Fibroblast of peridontal ligament (primary cell): ENCODE data around the gene ARHGAP23.
A peak's percentile ranks its signal among the peaks of the same experiment; 100 is the strongest.

Experiments
- DNase-seq: peaks from one replicate; pipeline ENCODE4 v3.0.0-alpha.2; 2010; ENCODE audit errors: extremely low read depth

Gene ARHGAP23, protein sequence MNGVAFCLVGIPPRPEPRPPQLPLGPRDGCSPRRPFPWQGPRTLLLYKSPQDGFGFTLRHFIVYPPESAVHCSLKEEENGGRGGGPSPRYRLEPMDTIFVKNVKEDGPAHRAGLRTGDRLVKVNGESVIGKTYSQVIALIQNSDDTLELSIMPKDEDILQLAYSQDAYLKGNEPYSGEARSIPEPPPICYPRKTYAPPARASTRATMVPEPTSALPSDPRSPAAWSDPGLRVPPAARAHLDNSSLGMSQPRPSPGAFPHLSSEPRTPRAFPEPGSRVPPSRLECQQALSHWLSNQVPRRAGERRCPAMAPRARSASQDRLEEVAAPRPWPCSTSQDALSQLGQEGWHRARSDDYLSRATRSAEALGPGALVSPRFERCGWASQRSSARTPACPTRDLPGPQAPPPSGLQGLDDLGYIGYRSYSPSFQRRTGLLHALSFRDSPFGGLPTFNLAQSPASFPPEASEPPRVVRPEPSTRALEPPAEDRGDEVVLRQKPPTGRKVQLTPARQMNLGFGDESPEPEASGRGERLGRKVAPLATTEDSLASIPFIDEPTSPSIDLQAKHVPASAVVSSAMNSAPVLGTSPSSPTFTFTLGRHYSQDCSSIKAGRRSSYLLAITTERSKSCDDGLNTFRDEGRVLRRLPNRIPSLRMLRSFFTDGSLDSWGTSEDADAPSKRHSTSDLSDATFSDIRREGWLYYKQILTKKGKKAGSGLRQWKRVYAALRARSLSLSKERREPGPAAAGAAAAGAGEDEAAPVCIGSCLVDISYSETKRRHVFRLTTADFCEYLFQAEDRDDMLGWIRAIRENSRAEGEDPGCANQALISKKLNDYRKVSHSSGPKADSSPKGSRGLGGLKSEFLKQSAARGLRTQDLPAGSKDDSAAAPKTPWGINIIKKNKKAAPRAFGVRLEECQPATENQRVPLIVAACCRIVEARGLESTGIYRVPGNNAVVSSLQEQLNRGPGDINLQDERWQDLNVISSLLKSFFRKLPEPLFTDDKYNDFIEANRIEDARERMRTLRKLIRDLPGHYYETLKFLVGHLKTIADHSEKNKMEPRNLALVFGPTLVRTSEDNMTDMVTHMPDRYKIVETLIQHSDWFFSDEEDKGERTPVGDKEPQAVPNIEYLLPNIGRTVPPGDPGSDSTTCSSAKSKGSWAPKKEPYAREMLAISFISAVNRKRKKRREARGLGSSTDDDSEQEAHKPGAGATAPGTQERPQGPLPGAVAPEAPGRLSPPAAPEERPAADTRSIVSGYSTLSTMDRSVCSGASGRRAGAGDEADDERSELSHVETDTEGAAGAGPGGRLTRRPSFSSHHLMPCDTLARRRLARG (N-terminal part only)

DNA sequence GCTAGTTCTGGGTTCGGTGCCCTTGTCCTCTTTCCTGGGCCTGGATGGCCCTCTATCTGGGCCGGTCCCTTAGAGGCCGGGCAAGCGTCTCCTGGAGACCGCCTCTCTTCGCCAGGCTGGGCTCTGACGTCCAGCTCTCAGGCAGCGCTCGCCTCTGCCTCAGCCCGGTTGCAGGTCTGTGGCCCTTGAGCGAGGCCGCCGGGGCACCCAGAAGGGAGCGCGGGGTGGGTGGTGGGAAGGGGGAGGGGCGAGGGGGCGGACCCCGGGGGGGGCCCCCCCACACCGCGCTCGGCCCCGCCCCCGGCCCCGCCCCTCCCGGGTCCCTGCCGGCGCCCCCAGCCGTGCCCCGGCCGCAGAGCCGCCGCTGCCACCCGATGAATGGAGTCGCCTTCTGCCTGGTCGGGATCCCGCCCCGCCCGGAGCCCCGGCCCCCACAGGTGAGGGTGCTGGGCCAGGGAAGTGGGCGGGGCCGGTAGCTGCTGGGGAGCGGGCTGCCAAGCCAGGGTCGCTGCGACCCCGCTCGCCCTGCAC, at the start of gene ARHGAP23:
TSS of gene ARHGAP23 (plus strand) at position 353 of the 531 bp plus-strand sequence. CDS start at position 375, 22 bp downstream.
- DNase-seq, result peak; percentile 68

DNA sequence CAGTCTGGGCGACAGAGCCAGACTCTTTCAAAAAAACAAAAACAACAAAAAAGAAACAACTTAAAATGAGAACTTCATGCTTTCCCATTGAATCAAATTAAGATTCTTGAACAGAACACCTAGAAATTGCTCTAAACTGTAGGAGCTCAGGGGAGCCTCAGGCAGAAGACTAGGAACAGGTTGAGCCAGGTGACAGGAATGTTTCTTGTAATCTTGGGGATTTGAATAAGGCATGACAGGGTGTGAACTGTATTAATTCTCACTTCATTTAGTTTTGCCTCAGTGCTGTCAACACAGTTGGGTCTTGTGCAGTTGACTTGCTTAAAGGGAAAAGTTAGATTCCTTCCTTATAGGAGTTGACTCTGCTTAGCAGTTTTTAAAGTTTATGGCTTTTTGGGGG, 48.8 kb upstream of the ARHGAP23 start:
- DNase-seq, result no peak

DNA sequence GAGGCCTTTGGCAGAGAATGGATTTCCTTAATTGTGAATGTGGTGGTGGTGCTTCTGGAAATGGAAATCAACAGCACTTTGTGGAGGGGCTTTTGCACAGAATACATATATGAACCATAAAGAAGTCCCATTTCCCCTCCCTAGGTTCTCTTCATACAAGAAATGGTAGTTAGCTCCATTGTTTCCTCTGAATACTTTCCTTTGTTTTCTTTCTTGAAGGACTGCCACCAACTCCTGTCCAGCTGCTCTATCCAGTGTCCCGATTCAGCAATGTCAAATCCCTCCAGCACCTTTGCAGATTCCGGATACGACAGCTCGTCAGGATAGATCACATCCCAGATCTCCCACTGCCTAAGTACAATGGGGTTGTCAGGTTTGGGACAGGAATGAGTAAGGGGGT, 33.2 kb upstream of the ARHGAP23 start:
- DNase-seq, result no peak

DNA sequence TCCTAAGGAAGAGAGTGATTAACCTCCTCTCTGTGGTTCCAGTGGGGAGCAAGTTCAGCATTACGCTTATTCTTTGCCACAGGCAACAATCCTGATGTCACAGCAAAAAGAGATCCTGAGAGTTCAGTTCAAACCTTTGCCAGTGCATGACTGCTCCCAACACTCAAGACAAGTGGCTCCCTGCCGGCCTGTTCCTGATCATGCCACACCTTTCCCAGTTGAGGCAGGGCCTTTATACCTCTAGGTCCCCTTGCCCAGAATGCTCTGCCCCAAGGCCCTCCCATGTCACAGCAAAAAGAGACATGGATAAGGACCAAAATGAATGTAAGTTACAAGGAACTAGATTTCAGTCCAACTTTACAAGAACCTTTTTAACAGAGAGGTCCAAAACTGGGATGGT, 31.0 kb upstream of the ARHGAP23 start:
- no peak for DNase-seq

DNA sequence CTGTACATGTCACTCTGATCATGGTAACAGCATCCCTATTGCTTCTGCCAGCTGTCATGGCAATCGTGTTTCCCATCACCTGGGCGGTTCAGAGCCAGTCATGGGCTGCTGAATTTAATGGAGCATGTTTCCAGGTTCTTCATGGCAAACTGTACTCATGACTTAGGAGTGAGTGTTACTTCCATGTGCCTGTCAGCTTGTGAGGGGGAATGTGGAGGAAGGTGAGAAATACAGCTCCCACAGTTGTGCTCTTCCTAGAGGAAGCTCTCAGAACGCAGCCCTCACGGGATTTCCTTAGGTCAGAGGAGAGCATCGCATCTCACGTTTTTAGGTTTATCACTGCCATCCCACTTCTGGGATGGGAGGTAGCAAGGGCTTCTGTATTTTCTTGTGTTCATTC, 28.0 kb upstream of the ARHGAP23 start:
- no peak for DNase-seq

DNA sequence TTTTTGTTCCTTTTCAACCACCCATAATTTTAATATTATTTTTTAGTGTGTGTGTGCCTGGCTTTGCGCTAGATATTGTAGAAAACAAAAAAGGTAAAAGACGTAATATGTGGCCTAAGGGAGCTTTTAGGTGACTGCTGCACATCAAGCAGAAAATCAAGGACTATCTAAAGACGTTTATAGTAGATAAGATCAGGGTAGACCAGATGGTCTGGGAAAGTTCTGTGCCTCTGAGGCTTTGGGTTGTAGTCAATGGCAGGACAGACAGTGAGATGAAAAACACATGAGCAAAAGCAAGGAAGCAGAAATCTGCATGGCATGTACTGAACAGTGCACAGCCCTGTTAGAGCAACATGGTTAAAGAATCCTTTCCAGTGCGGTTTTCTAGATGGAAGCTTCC, 26.8 kb upstream of the ARHGAP23 start:
- no peak for DNase-seq

DNA sequence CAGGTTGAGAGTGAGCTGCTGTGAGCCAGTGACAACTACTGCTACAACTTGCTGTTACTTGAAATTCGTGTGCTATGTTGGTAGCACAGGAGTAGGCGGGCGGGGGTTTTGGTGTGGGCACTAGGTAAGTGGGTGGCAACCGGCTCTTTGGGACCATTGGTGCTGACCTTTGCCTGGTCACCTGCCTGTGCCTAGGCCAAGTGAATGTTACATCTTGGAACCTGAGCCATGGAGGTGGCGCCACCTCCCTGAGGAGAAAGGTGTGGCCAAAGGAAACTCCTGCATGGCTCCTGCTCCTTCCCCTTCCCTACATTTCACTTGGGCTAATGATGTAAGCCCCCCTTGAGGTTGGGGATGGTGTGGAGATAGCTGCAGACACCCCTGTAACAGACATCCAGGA, 25.4 kb upstream of the ARHGAP23 start:
- no peak for DNase-seq

DNA sequence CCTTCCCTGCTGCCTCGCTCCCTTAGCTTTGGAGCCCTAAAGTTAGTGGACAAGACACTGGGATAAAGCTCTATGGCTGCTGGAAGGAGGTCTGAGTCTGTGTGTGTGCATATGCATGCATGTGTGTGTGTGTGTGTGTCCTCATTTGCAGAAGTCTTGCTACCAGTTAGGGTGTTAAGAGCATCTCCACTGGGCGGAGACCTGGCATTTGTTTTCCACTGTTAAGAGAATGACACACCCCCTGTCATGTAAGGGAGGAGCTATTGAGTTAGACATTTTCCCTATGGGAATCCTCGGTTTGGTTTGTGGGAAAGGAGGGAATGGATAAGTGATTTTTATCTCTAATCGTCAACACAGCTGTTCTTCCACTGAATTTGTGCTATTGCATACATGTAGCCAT, 24.8 kb upstream of the ARHGAP23 start:
- DNase-seq, result peak; percentile 59

DNA sequence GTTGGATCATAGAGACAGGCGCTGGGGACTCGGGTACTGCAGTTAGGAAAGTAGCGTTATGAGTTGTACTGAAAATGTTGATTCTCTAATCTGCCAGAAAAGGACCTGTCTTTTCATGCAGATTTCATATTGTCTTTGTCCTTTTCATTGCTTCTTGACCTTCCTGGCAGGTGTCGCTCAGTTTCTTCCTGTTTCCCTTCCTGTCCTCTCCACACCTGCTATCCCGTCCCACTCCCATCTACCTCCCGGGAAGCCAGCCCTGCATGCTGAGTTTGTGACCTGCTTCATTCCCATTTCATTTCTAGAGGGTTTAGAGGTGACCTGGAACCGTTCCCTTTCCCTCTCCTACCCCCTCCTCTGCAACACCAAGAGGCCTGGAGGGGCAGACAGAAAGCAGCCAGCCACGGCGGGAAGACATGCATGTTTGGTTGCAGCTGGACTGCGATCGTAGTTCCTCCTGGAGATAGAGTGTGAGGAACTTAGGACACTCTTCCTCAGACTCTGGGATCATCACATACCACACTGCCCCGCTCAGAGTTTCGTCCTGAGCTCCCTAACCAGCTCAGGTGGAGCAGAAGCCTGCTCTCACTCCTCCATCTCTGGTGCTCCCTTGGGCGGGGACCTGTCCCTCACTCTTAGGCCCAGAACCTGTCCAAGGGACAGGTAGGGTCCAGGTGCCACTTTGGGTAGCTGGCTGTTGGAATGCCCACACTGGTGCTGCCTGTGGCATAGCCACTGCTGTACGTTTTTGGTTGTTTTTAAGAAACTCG, 23.9 kb upstream of the ARHGAP23 start:
- no peak for DNase-seq

DNA sequence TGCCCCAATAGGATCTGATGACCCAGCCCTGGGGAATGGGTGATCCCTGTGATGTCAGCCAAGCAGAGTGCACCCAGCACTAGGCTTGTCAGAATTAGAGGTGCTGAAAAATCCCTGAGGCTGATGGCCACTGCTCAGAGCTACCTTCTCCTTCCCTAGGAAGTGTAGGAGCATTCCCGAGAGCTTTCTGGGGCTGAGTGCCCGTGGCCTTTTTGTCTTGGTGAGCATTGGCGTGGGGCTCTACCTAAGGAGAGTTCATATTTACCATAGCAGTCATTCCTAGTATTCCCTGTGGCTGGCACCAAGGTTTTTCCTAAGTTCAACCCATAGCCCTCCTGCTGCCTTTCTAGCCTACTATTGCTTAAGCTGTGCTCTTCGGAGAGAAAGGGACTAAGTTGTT, 22.6 kb upstream of the ARHGAP23 start:
- no peak for DNase-seq

DNA sequence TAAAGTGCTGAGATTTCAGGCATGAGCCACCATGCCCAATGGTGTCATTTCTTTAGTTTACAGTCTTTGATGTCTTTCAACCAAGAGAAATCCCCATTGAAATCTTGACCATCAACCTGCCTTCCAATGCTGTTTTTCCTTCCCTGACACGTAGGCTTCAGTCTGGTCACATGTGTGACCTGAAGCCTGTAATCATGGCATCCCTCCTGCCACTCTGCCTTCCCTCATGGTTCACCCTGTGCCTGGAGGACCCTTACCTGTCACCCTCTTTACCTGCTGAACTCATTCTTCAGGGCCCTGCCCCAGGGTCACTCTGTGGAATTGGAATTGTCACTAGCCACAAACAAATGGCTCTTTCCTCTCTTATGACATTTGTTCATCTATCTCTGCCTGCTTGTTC, 18.1 kb upstream of the ARHGAP23 start:
- DNase-seq, result no peak

DNA sequence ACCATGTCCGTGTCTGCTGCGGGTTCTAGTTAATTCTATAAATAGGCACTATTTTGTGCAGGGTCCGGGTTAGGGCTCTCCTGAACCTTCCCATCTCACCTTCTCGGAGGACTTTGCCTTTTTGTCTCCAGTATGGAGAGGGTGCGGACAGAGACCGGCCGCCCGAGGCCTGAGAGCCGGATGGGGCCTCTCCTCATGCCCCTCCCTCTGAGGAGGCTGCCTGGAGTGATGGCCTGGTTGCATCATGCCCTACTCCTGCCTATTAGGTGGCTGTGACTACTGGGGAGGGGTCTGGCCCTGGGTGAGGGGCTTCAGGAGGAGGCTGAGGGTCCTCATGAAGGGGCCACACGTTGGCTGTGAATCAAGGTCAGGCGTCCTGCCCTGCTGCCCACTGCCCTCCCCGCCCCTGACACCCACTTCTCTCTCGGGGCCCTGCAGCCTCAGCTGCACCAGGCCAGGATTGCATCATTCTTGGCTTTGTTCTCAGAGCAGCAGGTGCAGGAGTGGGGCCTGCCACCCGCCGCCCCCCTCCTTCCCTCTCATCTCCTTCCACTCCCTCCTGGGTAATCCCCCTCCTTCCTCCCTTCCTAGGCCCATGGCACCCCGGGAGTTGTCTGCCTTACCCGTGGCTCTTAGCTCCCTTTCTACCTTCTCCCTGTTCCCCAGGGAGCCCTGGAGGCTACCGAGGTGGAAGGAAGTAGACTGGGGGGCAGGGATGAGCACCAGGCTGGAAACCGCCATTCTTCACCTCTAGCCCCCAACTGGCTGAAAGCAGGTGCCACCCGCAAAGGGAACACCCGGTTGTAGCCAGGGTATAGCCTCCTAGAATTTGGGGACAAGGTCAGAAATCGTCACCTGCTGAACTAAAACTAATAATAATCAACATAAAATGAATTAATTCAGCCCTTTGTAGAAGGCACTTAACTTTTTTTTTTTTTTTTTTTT, 12.7 kb upstream of the ARHGAP23 start:
- DNase-seq, result peak; percentile 55

DNA sequence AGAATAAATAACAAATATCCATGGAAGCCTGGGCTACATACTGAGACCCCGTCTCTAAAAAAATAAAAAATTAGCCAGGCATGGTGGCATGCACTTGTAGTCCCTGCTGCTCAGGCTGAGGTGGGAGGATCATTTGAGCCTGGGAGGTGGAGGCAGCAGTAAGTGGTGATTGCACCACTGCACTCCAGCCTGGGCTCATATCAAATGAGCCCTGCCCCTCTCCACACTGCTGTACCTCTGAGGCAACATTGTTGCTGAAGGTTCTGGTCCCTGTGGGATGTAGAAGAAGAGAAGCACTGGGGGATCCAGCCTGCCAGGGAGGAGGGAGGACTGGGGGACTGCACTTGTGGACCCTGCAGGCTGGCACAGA, 11.4 kb upstream of the ARHGAP23 start:
- no peak for DNase-seq

DNA sequence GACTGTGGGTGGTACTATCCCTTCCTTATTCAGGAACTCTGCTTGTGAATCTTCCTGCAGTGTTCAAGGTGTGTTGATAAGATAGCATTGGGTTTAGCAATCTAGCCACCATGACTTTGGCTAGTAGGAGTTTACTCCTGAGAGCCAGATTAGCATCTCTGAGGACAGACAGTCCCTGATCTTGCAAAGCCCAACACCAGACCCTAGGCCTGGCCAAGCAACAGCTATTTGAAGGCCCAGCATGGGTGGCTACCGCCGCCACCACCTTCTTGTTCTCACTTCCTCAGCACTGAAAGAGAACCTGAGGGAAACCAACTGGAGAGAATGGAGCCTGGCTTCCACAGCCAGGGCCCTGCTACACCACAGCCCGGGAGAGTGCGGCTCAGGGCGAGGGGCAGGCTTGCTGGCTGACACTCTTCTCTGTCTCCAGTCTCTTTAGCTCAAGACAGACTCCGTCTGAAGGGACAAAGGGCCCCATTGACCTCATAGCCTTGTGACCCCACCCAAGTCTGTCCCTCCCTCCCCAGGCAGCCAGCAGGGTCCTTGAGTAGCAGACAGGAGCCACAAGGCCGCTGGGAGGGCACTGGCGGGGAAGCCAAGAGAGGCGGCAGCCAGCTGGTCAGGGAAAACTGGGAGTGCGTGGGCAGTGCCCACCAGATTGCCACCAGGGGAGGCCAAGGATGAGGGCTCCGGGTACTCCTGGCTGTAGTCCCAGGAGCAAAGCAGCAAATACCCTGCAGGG, 10.9 kb upstream of the ARHGAP23 start:
- DNase-seq, result no peak

DNA sequence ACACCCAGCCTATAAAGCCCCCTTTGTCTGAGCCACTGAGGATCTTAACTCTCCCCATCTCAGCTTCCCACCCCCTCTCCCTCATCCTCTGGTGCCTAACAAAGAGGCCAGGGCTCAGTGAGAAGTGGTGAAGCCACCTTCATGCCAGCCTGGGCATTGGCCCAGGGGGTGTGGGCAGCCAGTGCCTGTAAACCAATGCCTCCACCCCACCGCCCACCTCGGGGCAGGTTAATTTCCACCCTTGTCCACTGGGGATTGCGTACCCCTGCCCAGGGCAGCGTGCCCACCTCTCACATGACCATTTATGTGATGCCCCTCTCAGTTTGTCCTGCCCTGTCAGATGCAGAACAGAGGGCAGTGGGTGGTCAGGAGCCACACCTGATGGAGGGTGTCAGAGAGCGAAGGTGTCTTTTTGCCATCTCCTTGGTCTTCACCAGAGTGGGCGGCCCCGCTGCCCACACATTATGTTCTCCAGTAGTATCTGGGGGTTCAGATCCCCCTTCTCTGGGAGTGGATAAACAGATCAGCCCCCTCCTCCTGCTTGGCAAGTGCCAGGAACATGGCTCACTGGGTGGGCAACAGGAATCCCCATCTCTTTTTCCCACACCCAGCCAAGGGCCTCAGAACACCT, 10.1 kb upstream of the ARHGAP23 start:
- DNase-seq, result no peak

DNA sequence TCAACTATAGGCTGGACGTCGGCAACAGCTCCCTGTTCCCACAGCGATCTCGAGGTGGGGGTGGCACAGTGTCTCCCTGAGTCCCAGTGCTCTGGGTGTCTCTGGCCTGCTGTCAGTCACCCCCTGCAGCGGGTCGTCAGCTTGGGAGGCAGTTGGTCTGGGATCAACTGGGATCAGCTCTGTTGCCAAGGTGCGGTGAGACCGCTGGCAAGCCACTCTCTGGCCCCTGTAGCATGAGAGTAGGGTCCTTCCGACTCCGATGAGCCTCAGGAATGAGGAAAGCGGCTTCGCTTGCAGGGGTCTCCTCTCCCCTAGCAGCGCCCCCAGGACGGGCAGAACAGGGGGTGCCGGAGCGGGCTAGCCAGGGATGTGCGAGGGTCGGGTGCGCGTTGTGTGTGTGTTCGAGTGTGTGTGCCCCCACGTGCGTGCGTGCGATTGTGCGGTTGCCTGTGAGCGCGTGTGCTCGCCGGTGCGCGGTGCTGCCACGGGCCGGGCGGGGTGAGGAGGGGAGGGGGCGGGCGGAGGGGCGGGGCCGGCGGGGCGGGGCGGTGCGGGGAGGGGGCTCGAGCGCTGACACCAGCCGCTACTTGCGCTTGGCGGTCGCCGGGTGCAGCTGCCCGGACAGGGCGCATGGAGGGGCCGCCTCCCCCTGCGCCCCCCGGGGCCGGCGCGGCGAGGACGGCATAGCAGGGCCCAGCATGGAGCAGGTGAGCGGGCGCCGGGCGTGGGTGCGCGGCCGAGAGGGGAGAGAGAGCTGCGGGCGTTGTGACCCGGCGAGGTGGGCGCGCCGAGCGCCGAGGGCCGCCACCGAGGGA, 9.4 kb upstream of the ARHGAP23 start:
- no peak for DNase-seq

DNA sequence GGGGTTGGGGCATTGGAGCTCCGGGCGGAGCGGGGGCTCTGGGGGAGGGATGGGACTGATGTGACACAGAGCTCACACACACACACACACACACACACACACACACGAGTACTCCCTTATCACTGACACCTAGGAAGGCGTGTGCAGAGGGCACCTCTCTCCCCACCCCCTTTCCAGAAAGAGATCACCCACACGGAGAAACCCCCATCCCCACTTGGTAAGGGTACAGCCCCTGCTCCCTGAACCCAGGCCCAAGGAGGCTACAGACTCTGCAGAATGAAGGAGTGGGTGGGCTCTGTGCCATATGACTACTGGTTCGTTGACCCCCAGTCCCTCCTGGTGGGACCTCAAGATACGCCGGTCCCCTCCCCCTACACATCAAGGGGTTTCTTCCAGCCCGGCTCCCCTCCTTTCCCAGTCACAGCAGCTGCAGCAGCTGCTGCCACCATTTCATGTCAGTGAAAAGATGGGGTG, 8.7 kb upstream of the ARHGAP23 start:
- DNase-seq, result no peak

DNA sequence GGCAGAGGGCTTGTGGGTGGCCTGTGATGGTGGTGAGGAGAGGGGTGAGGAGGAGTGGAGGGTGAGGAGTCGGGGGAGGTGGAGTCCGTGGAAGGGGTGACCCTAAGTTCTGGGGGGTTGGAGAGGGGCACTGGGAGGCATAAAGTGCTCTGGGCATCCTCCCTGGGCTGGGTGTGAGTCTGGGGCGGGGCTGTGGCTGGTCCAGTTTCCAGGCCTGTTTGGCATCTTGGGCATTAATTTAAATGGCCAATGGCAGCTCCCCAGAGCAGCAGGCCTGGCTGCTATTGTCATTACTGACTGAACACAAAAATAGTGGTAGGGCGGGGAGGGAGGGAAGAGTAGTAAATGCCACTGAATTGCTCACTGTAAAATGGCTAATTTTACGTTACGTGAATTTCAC, 7.7 kb upstream of the ARHGAP23 start:
- DNase-seq, result no peak
